ENCODE results near the gene POLR2H.

GRCh38 chr3:184355261-184356040, 6.1 kb upstream of the POLR2H start:
- no peak for TF ChIP-seq POLR2A (IDR thresholded peaks at IDR 0.05)
- TF ChIP-seq CTCF (IDR thresholded peaks at IDR 0.05) = no peak
- TF ChIP-seq EP300 (IDR thresholded peaks at IDR 0.05) = no peak
- no peak for TF ChIP-seq POLR2AphosphoS5 (IDR thresholded peaks at IDR 0.05)
